Activated CD4-positive, alpha-beta T cell treated with anti-CD3 and anti-CD28 coated beads, Interleukin-2, amount 50 U/mL, for 48 hours (primary cell): Measurements from ENCODE around the gene ZNF668.

Experiments
- DNase-seq, 2 experiments: peaks; one replicate each; pipeline ENCODE4 v3.0.0-alpha.2; 2020

The ZNF668 gene

GRCh38 chr16:31080756-31081419, 6.8 kb upstream of the ZNF668 start:
- no peak for DNase-seq

- DNase-seq: no peak
These were observed 6.1 kb upstream of the ZNF668 start for GRCh38 chr16:31080035-31080629.

GRCh38 chr16:31079342-31079944, 5.4 kb upstream of the ZNF668 start:
- DNase-seq: no peak

DNA sequence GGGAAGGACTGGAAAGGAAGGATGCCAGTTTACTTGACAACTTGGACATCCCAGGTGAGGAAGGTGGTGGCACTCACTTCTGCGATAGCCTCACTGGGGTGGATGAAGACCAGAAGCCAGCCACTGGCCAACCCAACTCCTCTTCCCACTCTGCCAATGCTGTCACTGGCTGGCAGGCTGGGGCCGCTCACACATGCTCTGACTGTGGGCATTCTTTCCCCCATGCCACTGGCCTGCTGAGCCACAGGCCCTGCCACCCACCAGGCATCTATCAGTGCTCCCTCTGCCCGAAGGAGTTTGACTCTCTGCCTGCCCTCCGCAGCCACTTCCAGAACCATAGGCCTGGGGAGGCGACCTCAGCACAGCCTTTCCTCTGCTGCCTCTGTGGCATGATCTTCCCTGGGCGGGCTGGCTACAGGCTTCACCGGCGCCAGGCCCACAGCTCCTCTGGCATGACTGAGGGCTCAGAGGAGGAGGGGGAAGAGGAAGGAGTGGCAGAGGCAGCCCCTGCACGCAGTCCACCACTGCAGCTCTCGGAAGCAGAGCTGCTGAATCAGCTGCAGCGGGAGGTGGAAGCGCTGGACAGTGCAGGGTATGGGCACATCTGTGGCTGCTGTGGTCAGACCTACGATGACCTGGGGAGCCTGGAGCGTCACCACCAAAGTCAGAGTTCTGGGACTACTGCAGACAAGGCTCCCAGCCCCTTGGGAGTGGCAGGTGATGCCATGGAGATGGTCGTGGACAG, 4.7 kb upstream of the ZNF668 start:
- DNase-seq: no peak

DNA sequence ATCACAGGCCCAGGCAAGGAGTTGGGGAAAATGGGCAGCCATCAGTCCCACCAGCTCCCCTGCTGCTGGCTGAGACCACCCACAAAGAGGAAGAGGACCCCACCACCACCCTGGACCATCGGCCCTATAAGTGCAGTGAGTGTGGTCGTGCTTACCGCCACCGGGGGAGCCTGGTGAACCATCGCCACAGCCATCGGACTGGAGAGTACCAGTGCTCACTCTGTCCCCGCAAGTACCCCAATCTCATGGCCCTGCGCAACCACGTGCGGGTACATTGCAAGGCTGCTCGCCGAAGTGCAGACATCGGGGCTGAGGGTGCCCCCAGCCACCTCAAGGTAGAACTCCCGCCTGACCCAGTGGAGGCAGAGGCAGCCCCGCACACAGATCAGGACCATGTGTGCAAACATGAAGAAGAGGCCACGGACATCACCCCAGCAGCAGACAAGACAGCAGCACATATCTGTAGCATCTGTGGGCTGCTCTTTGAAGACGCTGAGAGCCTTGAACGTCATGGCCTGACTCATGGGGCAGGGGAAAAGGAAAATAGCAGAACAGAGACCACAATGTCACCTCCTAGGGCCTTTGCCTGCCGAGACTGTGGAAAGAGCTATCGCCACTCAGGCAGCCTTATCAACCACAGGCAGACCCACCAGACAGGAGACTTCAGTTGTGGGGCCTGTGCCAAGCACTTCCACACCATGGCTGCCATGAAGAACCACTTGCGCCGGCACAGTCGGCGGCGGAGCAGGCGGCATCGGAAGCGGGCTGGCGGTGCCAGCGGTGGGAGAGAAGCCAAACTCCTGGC, 3.8 kb upstream of the ZNF668 start:
- DNase-seq: no peak

- DNase-seq: no peak
These were observed 3.0 kb upstream of the ZNF668 start for GRCh38 chr16:31077024-31077423.

GRCh38 chr16:31076319-31076718, 2.3 kb upstream of the ZNF668 start:
- no peak for DNase-seq

DNA sequence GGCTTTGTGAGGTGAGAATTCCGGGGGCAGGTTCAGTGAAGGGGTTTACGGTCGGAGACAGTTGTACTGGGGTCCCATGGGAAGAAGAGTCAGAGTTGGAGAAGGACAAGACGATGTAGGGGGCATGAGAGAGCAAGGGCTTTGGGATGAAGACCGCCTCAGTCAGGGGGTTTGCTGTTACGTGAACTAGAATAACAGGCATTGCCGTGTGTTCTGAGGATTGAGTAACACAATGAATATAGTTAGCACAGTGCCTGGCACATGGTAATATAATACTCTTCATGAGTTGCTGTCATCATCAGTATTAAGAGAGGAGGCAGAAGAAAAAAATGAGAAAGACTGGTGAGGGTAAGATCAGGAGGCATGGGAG, 759 bp upstream of the ZNF668 start:
- DNase-seq: no peak

DNA sequence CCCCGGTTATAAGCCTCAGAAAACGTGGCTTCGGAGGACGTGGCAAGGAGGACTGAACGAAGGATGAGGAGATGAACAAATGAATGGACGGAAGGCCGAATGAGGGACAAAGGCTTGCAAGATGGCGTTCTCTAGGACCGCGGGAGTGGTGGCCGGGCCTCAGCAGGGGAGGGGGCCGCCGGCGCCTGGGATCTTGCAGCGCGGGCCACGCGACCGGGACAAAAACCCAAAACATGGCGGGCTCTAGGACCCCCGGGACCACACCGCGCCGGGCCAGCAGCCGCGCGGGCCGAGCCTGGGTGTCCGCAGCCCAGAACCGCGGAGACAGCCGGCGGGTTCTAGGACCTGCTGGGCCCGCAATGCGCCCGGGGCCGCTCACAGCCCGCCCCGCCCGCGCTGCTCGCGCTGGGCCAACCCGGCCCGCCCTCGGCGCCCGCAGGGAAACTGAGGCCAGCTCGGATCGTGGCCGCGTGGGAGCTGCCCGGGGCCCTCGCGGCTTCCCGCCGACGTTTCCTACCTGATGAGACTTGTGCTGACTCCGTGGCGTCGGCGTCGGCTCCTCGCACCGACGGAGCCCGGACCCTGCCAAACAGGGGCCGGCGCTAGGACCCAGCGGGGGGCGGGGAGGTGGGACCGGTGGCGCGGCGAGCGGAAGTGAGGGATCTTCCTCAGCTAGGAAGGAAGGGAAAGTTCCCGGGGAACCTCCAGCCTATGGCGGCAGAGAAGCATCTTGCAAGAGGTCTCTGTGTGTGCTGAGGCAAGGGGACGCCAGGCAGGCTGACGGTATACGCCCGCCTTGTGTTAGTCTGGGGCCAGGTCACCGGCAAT, 684 bp downstream of the ZNF668 start:
- peak; percentile 93 for DNase-seq

- peak in 1 of 2 experiments; percentile 55 for DNase-seq
These were observed 1.4 kb downstream of the ZNF668 start for GRCh38 chr16:31072540-31073141.

- no peak for DNase-seq
These were observed 2.2 kb downstream of the ZNF668 start for GRCh38 chr16:31071861-31072260.

- no peak for DNase-seq
These were observed 6.7 kb downstream of the ZNF668 start for GRCh38 chr16:31067342-31067741.

DNA sequence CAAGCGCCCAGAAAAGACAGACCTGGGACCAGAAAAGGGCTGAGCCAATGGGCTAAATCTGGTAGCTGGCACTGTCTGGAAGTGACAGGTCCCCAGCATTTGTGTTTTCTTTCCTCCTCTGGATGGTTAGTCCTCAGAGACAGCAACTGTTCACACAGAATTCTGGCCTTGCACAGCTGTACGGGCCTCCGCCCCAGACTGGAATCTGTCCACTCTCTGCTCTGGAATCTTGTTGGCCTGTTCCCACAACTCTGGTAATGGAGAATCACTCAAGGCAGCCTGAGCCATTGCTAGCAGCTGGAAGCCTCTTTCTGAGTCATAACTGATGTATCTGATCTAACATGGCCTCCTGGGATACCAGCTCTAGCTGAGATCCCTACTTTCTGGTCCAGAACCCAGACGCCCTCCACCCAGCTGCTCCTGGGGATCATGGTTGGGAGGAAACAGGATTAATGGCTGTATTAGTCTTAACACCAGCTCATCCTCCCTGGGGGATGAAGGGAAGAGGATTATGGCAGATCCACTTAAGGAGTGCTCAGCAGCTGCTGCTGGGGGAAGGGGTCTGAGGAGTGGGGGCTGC, 9.1 kb downstream of the ZNF668 start:
- DNase-seq: no peak

GRCh38 chr16:31063843-31064611, 10.0 kb downstream of the ZNF668 start:
- DNase-seq: no peak

DNA sequence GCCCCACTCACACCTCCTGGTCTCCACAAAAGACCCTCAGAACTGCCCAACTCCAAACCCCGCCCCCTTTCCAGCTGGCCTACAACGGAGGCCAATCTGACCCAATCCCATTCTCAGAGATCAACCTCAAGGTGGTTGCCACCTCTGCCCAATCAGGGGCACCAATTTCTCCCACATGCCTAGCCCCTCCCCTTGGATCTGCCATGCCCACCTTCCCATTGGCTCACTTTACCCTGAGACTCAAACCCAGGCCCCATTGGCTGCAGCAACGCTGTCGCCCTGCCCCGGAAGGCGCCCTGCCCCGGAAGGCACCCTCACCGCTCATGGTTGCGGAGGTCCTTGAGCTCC, 10.6 kb downstream of the ZNF668 start:
- no peak for DNase-seq

- DNase-seq: no peak
These were observed 12.1 kb downstream of the ZNF668 start for GRCh38 chr16:31061813-31062440.

GRCh38 chr16:31061126-31061812, 12.8 kb downstream of the ZNF668 start:
- DNase-seq: no peak

DNA sequence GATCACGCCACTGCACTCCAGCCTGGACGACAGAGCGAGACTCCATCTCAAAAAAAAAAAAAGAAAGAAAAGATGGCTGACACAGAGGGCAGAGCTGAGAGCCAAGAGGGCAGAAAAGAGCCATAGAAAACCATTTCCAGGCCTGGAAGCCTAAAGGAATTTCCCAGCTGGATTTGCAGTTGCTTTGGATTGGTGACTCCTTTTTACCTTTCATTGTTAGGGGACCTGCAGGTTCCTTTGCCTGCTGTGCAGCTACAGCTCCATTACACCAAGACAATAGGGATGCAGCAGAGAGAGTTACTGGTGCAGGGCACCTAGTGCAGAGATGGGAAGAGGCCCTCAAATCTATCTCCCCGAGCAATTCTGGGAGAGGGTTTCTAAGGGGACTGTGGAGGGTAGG, 18.4 kb downstream of the ZNF668 start:
- DNase-seq: no peak

GRCh38 chr16:31052114-31052513, 21.9 kb downstream of the ZNF668 start:
- DNase-seq: peak in 1 of 2 experiments; percentile 7
